Stomach smooth muscle (tissue), 2 donors: ENCODE data around the gene DCST2.

Experiments used
- H3K27ac ChIP-seq: one replicate; pipeline ENCODE4 v1.7.0; 2013; ENCODE audit warnings: mild to moderate bottlenecking, low read length, inconsistent platforms
- H3K27me3 ChIP-seq, 2 donors: one replicate each; pipeline ENCODE4 v1.7.0; 2013; ENCODE audit warnings: low read length in 2 of 2; ENCODE audit not compliant: insufficient read depth in 2 of 2, control insufficient read depth in 1 of 2
- H3K36me3 ChIP-seq, 2 donors: one replicate each; pipeline ENCODE4 v1.7.0; 2013; ENCODE audit warnings: low read length in 2 of 2; ENCODE audit not compliant: control insufficient read depth in 2 of 2, insufficient read depth in 2 of 2
- H3K4me1 ChIP-seq: one replicate; pipeline ENCODE4 v1.7.0; 2013; ENCODE audit warnings: low read length; ENCODE audit not compliant: control insufficient read depth, insufficient read depth
- H3K4me3 ChIP-seq, 2 donors: one replicate each; pipeline ENCODE4 v1.7.0; 2013; ENCODE audit warnings: low read length in 2 of 2
- H3K9ac ChIP-seq, 2 donors: one replicate each; pipeline ENCODE4 v1.7.0; 2013; ENCODE audit warnings: low read length in 2 of 2, mild to moderate bottlenecking in 1 of 2
- H3K9me3 ChIP-seq, 2 donors: one replicate each; pipeline ENCODE4 v1.7.0; 2013; ENCODE audit warnings: low read length in 2 of 2; ENCODE audit not compliant: control insufficient read depth in 2 of 2
- donor health status: healthy.
- donor health status: Pancreatic carcinoma.

Gene DCST2

DNA sequence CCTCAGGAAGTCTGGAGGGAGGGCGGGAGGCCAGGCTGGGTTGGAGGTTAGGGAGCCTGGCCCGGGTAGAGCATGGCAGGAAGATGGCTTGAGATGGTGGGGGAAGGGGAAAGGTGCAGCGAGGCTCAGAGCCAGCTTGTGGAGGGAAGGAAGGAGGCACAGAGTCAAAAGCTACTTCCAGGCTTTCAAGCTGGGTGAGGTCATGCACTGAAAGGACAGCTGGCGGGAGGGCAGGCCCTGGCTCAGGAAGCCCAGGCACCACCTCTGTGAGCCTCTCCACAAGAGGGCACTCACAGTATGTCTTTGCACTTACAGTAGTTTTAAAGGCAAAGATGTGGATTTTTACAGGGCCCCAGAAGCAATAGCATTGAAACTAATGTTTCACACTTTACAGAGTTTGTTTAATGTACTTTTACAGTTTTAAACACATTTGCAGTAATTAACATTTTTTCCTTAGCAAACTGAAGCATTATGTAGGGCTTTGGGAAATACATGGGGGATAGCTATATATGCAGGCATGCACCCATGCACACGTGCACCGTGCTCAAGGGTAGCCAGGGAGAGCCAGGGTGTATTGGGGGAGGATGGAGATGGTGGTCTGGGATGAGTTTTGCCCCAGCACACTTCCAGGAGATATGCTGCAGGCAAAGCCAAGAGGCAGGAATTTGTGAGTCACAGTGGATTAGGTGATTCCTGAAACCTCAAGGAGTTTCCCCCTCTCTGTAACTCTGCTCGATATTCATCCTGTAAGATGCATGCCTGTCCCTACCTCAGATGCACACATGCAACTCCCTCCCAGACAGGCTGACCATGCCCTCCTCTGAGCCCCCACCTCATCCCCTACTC lies 11.5 kb upstream of the DCST2 start:
- peak overlapping the region in 1 of 2 donors; percentile 13 for H3K9ac ChIP-seq
- H3K27ac ChIP-seq, result no peak overlapping the region
- H3K4me1 ChIP-seq, result peaks cover 13% of the 10 kb centered on the region
- no peaks in the 10 kb centered on the region for H3K9me3 ChIP-seq
- H3K27me3 ChIP-seq, result no peaks in the 10 kb centered on the region
- no peak overlapping the region for H3K4me3 ChIP-seq
- H3K36me3 ChIP-seq, result no peaks in the 10 kb centered on the region

DNA sequence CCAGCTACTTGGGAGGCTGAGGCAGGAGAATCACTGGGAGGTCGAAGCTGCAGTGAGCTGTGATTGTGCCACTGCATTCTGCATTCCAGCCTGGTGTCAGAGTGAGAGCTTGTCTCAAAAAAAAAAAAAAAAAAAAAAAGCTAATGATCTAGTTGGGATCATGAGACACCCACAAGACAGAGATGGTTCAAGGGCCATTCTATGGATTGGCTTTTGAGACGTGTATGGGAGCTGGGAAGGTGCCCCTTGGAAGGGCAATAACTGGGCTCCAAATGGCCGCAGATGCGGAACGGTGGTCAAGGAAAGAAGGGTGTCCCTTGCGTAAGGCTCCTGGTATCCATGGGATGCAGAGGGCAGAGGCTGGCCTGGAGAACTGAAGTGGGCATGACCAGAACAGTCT lies 10.8 kb upstream of the DCST2 start:
- no peak overlapping the region for H3K27ac ChIP-seq
- no peak overlapping the region for H3K9ac ChIP-seq
- H3K4me1 ChIP-seq, result peaks cover 7% of the 10 kb centered on the region
- H3K27me3 ChIP-seq, result no peaks in the 10 kb centered on the region
- H3K9me3 ChIP-seq, result no peaks in the 10 kb centered on the region
- no peaks in the 10 kb centered on the region for H3K36me3 ChIP-seq
- no peak overlapping the region for H3K4me3 ChIP-seq

DNA sequence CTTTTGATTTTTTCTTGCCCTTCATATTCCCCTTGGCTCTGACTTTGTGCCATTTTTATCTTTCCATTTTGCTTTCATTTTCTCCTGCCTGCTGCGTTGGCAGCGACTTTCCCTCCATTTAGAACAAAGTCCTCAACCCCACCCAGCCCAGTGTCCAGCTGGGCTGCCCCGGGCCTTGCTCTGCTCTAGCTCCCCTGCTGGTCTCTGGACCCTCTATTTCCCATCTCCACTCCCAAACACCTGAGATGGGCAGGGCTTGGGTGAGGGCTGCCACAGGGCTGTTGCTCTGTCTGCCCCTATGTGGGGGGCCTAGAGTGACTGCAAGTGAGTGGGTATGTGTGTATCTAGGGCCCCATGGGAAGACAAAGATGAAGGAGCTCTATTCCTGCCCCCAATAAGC lies 10.2 kb upstream of the DCST2 start:
- Histone ChIP-seq H3K9ac (no peak overlapping the region), H3K4me1 (peaks cover 3% of the 10 kb centered on the region), H3K36me3 (no peaks in the 10 kb centered on the region), H3K27ac (no peak overlapping the region), H3K4me3 (no peak overlapping the region), H3K9me3 (no peaks in the 10 kb centered on the region), H3K27me3 (no peaks in the 10 kb centered on the region)

DNA sequence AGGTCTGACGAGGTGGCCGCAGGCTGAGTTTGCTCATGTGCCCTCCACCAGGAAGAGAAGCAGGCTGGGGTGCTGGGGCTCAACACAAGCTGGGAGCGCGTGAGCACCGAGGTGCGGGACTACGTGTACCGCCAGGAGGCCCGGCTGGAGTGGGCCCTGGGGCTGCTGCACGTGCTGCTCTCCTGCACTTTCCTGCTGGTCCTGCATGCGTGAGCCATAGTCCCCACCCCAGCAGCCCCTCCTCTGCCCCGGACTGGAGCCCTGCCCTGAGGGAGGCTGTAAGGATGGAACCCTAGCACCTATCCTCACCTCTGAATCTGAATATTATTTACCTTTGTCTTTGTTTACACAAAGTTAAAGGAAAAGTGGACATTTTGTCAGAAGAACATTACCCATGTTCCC lies 9.7 kb upstream of the DCST2 start:
- Histone ChIP-seq H3K36me3 (no peaks in the 10 kb centered on the region), H3K27ac (no peak overlapping the region), H3K27me3 (no peaks in the 10 kb centered on the region)

DNA sequence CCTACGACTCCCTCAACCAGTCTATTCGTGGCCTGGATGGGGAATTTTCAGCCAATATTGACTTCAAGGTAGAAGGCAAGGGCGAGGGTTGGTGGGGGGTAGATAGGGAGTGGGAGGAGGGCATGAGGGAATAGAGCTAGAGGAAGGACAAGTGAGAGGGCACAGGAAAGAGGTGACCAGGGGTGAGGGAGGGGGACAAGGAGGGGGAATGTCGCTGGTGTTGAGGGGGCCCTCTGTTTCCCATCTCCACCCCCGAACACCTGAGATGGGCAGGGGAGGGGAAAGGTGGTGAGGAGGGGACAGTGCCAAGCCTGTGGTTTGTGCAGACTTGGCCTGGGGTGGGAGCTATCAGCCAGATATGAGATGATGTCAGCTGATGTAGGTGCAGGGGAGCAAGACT lies 9.2 kb upstream of the DCST2 start:
- peaks cover 3% of the 10 kb centered on the region for H3K4me1 ChIP-seq
- H3K36me3 ChIP-seq, result no peaks in the 10 kb centered on the region
- H3K27me3 ChIP-seq, result no peaks in the 10 kb centered on the region
- H3K9ac ChIP-seq, result no peak overlapping the region
- no peaks in the 10 kb centered on the region for H3K9me3 ChIP-seq
- H3K4me3 ChIP-seq, result no peak overlapping the region
- H3K27ac ChIP-seq, result no peak overlapping the region

More for the DNA sequence above, 9.7 kb upstream of the DCST2 start:
- no peak overlapping the region for H3K4me3 ChIP-seq
- no peak overlapping the region for H3K9ac ChIP-seq
- peaks cover 3% of the 10 kb centered on the region for H3K4me1 ChIP-seq
- no peaks in the 10 kb centered on the region for H3K9me3 ChIP-seq

DNA sequence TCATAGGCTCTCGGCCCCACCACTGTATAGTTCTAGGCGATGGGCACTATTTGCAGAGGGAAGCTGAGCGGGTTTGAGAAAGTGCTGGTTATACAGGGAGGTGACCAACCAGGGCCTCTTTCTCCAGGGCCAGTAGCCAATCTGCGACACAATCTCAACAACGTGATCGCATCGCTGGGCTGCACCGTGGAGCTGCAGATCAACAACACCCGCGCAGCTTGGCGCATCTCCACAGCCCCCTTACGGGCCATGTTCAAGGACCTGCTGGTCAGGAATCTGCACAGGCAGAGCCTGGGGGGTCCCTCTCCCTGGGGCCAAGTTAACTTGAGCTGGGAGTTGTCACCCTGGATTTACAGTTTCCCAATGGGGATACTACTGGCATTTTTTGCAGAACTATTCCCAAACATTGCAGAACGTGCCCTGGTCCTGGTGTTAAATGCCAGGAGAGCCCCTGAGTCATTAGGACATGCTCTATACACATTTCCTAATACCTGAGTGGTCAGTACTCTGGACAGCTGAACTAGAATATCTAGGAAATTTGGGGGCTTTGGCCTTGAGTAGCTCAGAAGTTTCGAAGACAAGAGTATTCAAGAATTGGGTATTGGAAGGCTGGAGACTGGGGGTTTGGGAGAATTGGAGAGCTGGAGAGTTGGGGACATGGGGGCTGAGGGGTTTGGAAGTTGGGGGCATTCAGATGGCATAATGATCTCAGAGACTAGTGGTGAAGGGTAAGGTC lies 6.9 kb upstream of the DCST2 start:
- Histone ChIP-seq H3K27ac (no peak overlapping the region), H3K9me3 (no peaks in the 10 kb centered on the region), H3K27me3 (no peaks in the 10 kb centered on the region), H3K4me3 (no peak overlapping the region), H3K9ac (no peak overlapping the region), H3K4me1 (peaks cover 3% of the 10 kb centered on the region), H3K36me3 (no peaks in the 10 kb centered on the region)

DNA sequence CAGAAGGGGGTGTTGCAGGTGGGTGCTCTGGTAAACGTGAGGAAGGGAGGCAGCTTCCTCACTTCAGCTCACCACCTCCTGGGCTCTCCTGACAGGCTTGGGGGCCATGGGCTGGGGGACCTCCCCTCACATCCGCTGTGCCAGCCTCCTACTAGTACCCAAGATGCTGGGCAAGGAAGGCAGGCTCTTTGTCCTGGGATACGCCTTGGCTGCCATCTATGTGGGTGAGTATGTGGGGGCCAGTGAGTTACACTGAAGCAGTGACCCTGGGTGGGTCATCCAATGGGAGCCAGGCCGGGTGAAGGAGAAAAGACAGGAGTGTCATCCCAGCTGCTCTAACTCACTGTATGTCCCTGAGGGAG lies 5.7 kb upstream of the DCST2 start:
- Histone ChIP-seq H3K4me1 (no peaks in the 10 kb centered on the region), H3K9me3 (no peaks in the 10 kb centered on the region), H3K4me3 (no peak overlapping the region), H3K36me3 (no peaks in the 10 kb centered on the region), H3K27ac (no peak overlapping the region), H3K9ac (no peak overlapping the region), H3K27me3 (no peaks in the 10 kb centered on the region)

DNA sequence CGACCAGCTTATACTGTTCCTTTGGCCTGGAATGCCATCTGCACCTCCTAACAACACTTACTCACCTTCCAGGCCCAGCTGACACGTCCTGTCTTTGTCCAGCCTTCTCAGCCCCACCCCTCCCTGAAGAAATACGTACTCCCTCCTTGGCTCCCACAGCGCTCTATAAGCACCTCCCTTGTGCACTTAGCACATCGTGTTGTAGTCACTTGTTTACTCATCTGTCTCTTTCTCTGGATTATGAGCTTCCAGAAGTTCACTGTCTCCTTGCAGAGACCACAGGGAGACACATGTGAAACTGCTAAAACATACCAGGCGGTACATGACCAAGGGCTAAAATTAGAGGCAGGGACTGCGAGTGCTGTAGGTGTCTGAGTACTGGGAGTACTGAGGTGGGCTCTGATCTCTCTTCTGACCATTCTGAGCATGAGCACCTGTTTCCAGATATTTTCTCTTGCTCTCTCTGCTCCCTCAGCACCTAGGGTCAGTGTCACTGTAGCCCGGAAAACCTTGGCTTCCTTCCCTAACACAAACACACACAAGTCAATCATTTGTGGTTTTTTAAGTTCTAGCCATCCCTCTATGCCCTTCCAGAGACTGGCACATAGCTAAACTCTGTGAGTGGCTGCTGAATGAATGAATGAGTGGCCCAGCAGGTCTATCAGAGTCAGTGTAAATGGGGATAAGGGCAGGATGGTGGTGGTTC lies 5.2 kb upstream of the DCST2 start:
- H3K27ac ChIP-seq, result no peak overlapping the region

DNA sequence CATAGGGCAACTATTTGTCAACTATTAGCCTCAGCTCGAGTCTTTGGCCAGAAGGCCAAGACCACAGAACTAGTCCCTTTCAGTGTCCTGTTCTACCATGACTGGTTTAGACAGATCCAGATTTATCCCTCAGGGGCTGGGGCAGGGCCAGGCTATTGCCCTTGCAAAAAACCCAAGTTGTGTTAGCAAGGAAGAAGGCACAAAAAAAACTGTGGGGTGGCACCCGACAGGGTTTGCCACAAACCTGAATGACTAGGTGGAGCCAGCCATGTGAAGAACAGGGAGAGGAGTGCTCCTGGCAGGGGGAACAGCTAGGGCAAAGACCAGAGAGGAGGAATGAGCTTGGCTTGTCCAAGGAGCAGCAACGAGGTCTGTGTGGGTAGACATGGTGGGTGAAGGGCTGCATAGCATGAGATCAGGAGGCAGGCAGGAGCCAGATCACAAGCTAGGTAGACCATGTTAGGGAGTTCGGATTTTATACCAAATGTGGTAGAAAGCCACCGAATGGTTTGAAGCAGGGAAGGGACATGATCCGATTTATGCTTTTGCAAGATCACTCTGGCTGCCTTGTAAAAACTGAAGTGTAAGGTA lies 4.4 kb upstream of the DCST2 start:
- Histone ChIP-seq H3K9me3 (no peaks in the 10 kb centered on the region), H3K4me3 (no peak overlapping the region), H3K27ac (no peak overlapping the region), H3K36me3 (no peaks in the 10 kb centered on the region), H3K9ac (no peak overlapping the region), H3K4me1 (no peaks in the 10 kb centered on the region), H3K27me3 (no peaks in the 10 kb centered on the region)

More for the DNA sequence above, 5.2 kb upstream of the DCST2 start:
- H3K9me3 ChIP-seq, result no peaks in the 10 kb centered on the region
- H3K4me3 ChIP-seq, result no peak overlapping the region
- no peak overlapping the region for H3K9ac ChIP-seq
- H3K27me3 ChIP-seq, result no peaks in the 10 kb centered on the region
- H3K36me3 ChIP-seq, result no peaks in the 10 kb centered on the region
- H3K4me1 ChIP-seq, result no peaks in the 10 kb centered on the region

DNA sequence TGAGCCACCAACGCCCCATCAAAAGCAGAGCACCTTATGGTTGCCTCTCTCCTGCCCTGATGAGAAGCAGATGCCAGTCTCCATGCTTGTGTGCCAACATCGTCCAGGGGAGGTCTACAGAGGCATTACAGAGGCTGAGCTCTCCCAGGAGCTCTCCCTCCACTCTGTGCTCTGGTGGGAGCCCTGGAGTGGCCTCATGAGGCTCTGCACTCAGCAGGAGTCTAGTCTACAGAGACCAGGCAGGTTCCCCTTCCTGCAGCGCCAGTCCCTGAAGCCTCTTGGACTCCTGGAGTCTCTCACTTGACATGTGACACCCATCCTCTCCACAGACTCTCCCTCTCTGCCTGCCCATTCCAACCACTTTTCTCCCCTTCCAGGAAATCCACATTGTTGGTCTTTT lies 3.5 kb upstream of the DCST2 start:
- peaks cover 2% of the 10 kb centered on the region for H3K4me1 ChIP-seq

More for the DNA sequence above, 3.5 kb upstream of the DCST2 start:
- Histone ChIP-seq H3K4me3 (no peak overlapping the region), H3K27me3 (no peaks in the 10 kb centered on the region), H3K36me3 (no peaks in the 10 kb centered on the region), H3K27ac (no peak overlapping the region), H3K9ac (no peak overlapping the region), H3K9me3 (no peaks in the 10 kb centered on the region)
